IPS DF 4.7 (cell line): ENCODE results near the gene GUCA1A.
"Not testable (repeated sequence)": the region's sequence is repeated elsewhere in the genome, so short reads cannot be mapped to it uniquely, and the experiment has no call there.

Source experiments
- DNase-seq: peaks from one replicate; pipeline ENCODE4 v3.0.0-alpha.2; 2013; ENCODE audit warnings: low spot score; ENCODE audit errors: extremely low read depth

The GUCA1A gene

GRCh38 chr6:42142118-42142835, 30.9 kb upstream of the GUCA1A start, which contains the start of gene C6orf132:
Gene C6orf132, minus strand, starts transcription at chr6:42142620. Its CDS starts 176 bp downstream, at chr6:42142444.
- no peak for DNase-seq

GRCh38 chr6:42147138-42147562, 26.0 kb upstream of the GUCA1A start:
- DNase-seq = no peak

- no peak for DNase-seq
These were observed 25.1 kb upstream of the GUCA1A start for GRCh38 chr6:42148058-42148457.

GRCh38 chr6:42150254-42150653, 22.9 kb upstream of the GUCA1A start:
- DNase-seq = no peak

GRCh38 chr6:42152024-42152423, 21.1 kb upstream of the GUCA1A start:
- no peak for DNase-seq

GRCh38 chr6:42152528-42153213, 20.5 kb upstream of the GUCA1A start:
- not testable (repeated sequence) for DNase-seq

GRCh38 chr6:42153921-42154320, 19.2 kb upstream of the GUCA1A start:
- DNase-seq = no peak

- no peak for DNase-seq
These were observed 18.5 kb upstream of the GUCA1A start for GRCh38 chr6:42154461-42155209.

GRCh38 chr6:42155293-42155692, 17.9 kb upstream of the GUCA1A start:
- DNase-seq = no peak

- no peak for DNase-seq
These were observed 16.5 kb upstream of the GUCA1A start for GRCh38 chr6:42156638-42157037.

- DNase-seq = no peak
These were observed 15.2 kb upstream of the GUCA1A start for GRCh38 chr6:42158011-42158410.

- no peak for DNase-seq
These were observed 14.5 kb upstream of the GUCA1A start for GRCh38 chr6:42158631-42159030.

- DNase-seq = no peak
These were observed 13.6 kb upstream of the GUCA1A start for GRCh38 chr6:42159431-42160024.

GRCh38 chr6:42162384-42162783, 10.8 kb upstream of the GUCA1A start:
- no peak for DNase-seq

GRCh38 chr6:42162812-42163211, 10.4 kb upstream of the GUCA1A start:
- no peak for DNase-seq

GRCh38 chr6:42163981-42164380, 9.2 kb upstream of the GUCA1A start:
- DNase-seq = no peak

- DNase-seq = no peak
These were observed 8.1 kb upstream of the GUCA1A start for GRCh38 chr6:42165016-42165415.

- DNase-seq = peak; percentile 78
These were observed 6.6 kb upstream of the GUCA1A start for GRCh38 chr6:42166444-42167141.

GRCh38 chr6:42168650-42169049, 4.5 kb upstream of the GUCA1A start:
- DNase-seq = no peak

- not testable (repeated sequence) for DNase-seq
These were observed 3.4 kb upstream of the GUCA1A start for GRCh38 chr6:42169780-42170179.
